Astrocyte of the spinal cord (primary cell): ENCODE data around the gene NAT8L.

ENCODE experiments used
- DNase-seq: peaks from one replicate; pipeline ENCODE4 v3.0.0; 2011; ENCODE audit warnings: low read depth, low spot score
- H3K4me3 ChIP-seq: 2 replicates; pipeline ENCODE4 v1.5.1; 2011; ENCODE audit warnings: low read depth, mild to moderate bottlenecking, low read length, moderate library complexity
- in situ Hi-C: cut with HindIII; loops from 2 replicates; pipeline ENCODE4 v1.10.0; 2017; ENCODE audit warnings: low sequenced_read_pairs
- TF ChIP-seq, protein P1 (sequence below): IDR thresholded peaks from 2 replicates; pipeline ENCODE4 v1.5.1; 2012; ENCODE audit warnings: low read depth, mild to moderate bottlenecking, low read length, inconsistent platforms

The NAT8L gene

DNA sequence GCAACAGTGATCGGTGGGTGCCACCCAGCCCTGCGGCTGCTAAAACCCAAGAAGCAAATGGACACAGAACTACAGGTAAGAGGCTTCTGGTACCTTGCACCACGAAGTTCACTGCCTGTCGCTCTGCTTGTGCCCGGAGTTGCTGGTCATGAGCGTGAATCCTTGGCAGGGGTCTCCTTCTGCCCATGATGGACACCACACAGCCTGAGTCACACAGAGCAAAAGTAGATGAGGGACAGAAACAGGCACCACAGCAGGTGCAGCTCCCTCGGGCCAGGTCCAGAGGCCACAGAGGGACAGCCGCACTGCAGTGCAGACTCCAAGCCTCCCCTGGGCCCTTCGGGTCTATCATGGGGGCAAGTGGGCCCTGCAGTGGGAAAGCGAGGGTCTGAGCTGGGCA, 22.4 kb downstream of the NAT8L start:
- no peak overlapping the region for H3K4me3 ChIP-seq
- no peak for DNase-seq
- TF ChIP-seq, protein P1, sequence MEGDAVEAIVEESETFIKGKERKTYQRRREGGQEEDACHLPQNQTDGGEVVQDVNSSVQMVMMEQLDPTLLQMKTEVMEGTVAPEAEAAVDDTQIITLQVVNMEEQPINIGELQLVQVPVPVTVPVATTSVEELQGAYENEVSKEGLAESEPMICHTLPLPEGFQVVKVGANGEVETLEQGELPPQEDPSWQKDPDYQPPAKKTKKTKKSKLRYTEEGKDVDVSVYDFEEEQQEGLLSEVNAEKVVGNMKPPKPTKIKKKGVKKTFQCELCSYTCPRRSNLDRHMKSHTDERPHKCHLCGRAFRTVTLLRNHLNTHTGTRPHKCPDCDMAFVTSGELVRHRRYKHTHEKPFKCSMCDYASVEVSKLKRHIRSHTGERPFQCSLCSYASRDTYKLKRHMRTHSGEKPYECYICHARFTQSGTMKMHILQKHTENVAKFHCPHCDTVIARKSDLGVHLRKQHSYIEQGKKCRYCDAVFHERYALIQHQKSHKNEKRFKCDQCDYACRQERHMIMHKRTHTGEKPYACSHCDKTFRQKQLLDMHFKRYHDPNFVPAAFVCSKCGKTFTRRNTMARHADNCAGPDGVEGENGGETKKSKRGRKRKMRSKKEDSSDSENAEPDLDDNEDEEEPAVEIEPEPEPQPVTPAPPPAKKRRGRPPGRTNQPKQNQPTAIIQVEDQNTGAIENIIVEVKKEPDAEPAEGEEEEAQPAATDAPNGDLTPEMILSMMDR: no peak
- in situ Hi-C loops: no loop called here

DNA sequence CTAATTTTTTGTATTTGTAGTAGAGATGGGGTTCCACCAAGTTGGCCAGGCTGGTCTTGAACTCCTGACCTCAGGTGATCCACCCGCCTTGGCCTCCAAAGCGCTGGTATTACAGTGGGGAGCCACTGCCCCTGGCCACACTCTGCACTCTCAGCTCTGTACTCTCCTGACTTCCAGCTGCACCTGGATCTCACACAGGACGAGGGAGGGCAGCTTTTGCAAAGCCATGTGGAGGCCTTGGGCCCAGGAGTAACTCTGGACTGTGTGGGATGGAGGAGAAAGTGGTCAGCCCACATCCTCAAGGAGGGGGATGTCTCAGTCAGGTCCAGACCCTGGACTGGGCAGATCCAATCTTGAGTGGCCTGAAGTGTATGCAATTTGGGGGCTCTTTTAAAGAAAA, 23.0 kb downstream of the NAT8L start:
- TF ChIP-seq, protein P1: no peak
- no peak for DNase-seq

DNA sequence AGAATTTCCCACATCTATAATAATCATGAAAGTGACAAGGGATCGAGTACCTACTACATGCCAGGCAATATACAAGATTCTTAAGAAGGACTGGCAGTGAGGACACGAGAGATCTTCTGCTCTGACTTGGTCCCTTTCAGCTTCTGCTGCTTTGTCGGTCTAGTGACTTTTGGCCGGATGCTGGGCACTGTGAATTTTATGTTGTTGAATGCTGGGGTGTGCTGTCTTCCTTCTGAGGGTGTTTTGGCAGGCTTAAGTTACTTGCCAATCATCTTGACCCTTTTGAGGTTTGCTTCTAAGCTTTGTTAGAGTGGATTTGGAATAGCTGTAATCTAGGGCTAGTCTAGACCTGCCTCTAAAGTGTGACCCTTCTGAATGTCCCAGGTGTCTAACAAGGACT, 23.5 kb downstream of the NAT8L start:
- in situ Hi-C loops: no loop called here
- no peak overlapping the region for H3K4me3 ChIP-seq
- TF ChIP-seq, protein P1: no peak
- DNase-seq: no peak

More for the DNA sequence above, 23.0 kb downstream of the NAT8L start:
- H3K4me3 ChIP-seq: no peak overlapping the region
- in situ Hi-C loops: no loop called here

DNA sequence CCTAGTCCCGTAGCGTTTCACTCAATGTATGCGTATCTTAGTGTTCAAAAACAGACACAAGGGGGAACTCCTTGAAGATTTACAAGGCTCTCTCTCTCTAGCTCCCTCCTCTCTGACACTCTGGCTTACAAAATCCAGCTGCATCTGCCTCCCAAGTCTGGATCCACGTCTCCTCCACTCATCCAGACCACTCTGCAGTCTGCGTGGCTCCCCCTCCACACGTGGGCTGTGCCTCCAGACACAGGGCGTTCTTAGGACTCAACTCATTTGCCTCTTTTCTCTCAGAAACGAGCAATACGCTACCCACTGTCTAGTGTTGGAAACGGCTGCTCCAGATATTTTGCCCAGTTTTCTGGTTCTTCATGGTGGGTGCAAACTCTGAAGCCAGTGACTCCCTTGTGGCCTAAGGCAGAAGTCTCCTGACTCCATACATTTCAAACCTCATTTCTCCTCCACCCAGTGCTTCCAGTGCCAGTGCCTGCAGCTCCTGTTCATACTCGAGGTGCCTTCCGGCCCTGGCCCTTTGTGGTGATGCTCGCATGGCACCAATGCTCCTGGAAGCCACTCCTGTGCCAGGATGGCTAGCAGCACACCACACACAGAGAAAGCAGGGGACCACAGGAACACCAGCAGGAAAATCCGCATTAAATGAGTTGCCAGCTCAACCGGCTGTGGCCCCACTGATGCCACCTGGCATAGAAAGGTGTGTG, 24.1 kb downstream of the NAT8L start:
- no peak overlapping the region for H3K4me3 ChIP-seq
- TF ChIP-seq, protein P1: no peak
- in situ Hi-C loops: no loop called here
- DNase-seq: no peak

DNA sequence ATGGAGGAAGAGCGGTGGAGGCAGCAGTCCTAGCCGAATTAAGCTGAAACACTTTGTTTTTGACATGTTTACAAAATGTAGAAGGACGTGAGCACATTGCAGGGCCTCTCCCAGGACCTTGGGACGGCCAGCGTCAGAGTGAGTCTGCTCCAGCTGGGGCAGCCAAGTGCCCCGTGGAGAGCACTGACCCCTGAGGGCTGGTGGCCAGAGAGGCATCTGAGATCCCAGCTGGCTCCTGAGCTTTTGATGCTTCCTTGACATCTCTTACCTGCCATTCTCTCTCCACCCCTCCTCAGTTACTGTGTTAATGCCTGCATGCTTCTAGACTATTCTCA, 24.7 kb downstream of the NAT8L start:
- no peak for DNase-seq
- TF ChIP-seq, protein P1: no peak
- in situ Hi-C loops: no loop called here
- no peak overlapping the region for H3K4me3 ChIP-seq

DNA sequence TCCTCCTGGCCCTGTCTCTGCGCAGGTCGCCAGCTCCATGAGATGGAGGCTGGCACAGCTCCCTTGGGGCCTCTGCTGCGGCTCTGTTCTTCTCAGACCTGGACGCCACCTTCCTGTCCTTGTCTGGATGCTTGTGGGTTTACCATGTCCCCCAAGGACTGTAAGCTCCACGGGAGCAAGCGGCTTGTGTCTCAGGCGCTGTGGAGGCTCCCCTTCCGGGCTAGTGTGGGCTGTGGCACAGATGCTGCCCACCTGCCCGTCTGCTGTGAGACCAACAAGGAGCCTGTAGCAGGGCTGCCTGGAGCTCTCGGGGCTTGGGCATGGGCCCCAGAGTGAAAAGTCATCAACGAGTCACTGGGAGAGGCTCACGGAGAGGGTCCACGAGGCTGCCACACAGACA, 25.2 kb downstream of the NAT8L start:
- in situ Hi-C loops: no loop called here

More for the DNA sequence above, 25.2 kb downstream of the NAT8L start:
- DNase-seq: no peak
- H3K4me3 ChIP-seq: no peak overlapping the region
- TF ChIP-seq, protein P1: no peak
